Activated CD4-positive, alpha-beta memory T cell treated with anti-CD3 and anti-CD28 coated beads, Interleukin-2, amount 10 ng/mL, durations not matched to agents 7 days and 5 days (primary cell): Measurements from ENCODE around the gene OR9A2. TPM values are rescaled to one million over a fixed set of nuclear protein-coding genes. Genes with fewer than 3 reads are reported as not detected.

Experiments used
- CTCF ChIA-PET: fragments of 350-600 bp; sonication (Branson Sonifier 250); formaldehyde crosslinking; loops from one replicate; lab custom pipeline; 2021; ENCODE audit warnings: antibody characterized with exemption, inconsistent platforms; lab: Charles Lee
- POLR2A ChIA-PET: fragments of 350-600 bp; sonication (Branson Sonifier 250); formaldehyde crosslinking; loops from one replicate; lab custom pipeline; 2021; ENCODE audit warnings: antibody characterized with exemption; lab: Charles Lee
- DNase-seq: peaks from one replicate; pipeline ENCODE4 v3.0.0-alpha.2; 2020
- H3K27ac Mint-ChIP-seq: one replicate; pipeline ENCODE4 v1.8.0; 2021; ENCODE audit warnings: mild to moderate bottlenecking, mixed read lengths
- H3K27me3 Mint-ChIP-seq: one replicate; pipeline ENCODE4 v1.8.0; 2021; ENCODE audit warnings: mixed read lengths
- H3K36me3 Mint-ChIP-seq: one replicate; pipeline ENCODE4 v1.8.0; 2021; ENCODE audit warnings: low read depth, mixed read lengths
- H3K4me1 Mint-ChIP-seq: one replicate; pipeline ENCODE4 v1.8.0; 2021; ENCODE audit warnings: mixed read lengths
- H3K4me3 Mint-ChIP-seq: one replicate; pipeline ENCODE4 v1.8.0; 2021; ENCODE audit warnings: mild to moderate bottlenecking, mixed read lengths
- H3K9me3 Mint-ChIP-seq: one replicate; pipeline ENCODE4 v1.8.0; 2021; ENCODE audit warnings: mixed read lengths
- total RNA-seq, 2 experiments: library from RNA; stranded (reverse); gene quantifications; one replicate each; pipeline ENCODE4 v1.2.3, GENCODE V29; 2021

Gene OR9A2, protein sequence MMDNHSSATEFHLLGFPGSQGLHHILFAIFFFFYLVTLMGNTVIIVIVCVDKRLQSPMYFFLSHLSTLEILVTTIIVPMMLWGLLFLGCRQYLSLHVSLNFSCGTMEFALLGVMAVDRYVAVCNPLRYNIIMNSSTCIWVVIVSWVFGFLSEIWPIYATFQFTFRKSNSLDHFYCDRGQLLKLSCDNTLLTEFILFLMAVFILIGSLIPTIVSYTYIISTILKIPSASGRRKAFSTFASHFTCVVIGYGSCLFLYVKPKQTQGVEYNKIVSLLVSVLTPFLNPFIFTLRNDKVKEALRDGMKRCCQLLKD
- not detected for total RNA-seq

DNA sequence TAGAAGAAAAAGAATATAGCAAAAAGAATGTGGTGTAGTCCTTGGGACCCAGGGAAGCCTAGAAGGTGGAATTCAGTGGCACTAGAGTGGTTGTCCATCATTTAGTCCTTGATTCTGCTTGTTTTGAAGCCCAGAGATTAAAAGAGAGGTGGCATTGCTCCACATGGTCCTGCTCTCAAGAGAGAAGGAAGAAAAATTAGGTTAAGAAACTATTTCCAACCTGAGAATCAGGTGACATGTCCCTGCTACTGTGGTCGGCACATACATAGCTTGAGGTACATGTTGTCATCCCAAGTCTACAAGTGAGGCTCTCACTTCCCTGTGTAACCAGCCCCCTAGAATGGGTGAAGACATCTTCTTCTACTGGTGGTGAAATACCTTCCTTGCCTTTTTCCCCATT, at the start of gene OR9A2:
Gene OR9A2 (minus strand): TSS at position 101 of the 400 bp plus-strand sequence. CDS start 0 bp downstream, at position 101.
- H3K9me3 Mint-ChIP-seq, result no peaks in the 10 kb centered on the region
- DNase-seq, result no peak
- H3K4me3 Mint-ChIP-seq, result no peak within 1 kb of the TSS
- CTCF ChIA-PET, result no interaction called here
- H3K36me3 Mint-ChIP-seq, result no peaks in the 10 kb centered on the region
- POLR2A ChIA-PET, result no interaction called here
- H3K27ac Mint-ChIP-seq, result no peak within 1 kb of the TSS
- peaks cover 25% of the 10 kb centered on the region for H3K27me3 Mint-ChIP-seq
- peaks cover 4% of the 10 kb centered on the region for H3K4me1 Mint-ChIP-seq

DNA sequence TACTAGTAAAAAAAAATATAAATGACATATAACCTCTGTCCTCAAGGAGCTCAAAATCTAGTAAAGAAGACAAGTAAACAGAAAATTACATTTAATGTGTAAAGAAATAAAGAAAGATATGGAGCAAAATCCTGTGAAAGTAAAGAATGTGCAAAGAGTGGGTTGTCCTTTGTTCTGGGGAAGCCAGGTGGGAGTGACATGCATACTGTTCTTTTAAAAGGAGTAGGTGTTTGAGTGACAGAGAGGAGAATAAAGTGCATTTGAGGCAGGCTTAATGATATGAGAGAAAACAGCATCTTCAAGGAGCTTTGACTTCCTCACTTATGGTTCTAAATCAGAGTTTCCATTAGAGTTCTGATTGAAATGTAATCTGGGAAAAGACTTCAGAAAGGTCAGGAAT, 47.2 kb upstream of the OR9A2 start:
- no peaks in the 10 kb centered on the region for H3K36me3 Mint-ChIP-seq
- peaks cover 2% of the 10 kb centered on the region for H3K27me3 Mint-ChIP-seq
- H3K4me1 Mint-ChIP-seq, result no peaks in the 10 kb centered on the region
- H3K9me3 Mint-ChIP-seq, result no peaks in the 10 kb centered on the region
- H3K4me3 Mint-ChIP-seq, result no peak overlapping the region
- CTCF ChIA-PET, result no interaction called here
- POLR2A ChIA-PET, result no interaction called here
- DNase-seq, result no peak
- no peak overlapping the region for H3K27ac Mint-ChIP-seq

DNA sequence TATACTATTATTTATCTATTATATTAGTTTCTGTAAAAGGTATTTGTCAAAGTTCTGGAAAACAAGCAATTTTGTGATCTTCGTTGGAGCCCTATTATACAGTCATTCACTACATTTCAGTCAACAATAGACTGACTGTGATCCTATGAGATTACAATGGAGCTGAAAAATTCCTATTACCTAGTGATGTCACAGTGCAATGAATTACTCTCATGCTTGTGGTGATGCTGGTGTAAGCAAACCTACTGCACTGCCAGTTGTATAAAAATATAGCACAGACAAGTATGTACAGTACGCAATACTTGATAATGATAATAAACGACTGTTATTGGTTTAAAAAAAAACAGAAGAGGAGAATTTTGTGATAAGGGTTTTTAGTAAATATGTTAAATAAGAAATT, 46.6 kb upstream of the OR9A2 start:
- DNase-seq, result no peak
- ChIA-PET CTCF (no interaction called here), POLR2A (no interaction called here)
- H3K4me3 Mint-ChIP-seq, result no peak overlapping the region
- H3K4me1 Mint-ChIP-seq, result no peaks in the 10 kb centered on the region
- H3K36me3 Mint-ChIP-seq, result no peaks in the 10 kb centered on the region
- no peaks in the 10 kb centered on the region for H3K9me3 Mint-ChIP-seq
- no peak overlapping the region for H3K27ac Mint-ChIP-seq
- peaks cover 2% of the 10 kb centered on the region for H3K27me3 Mint-ChIP-seq

DNA sequence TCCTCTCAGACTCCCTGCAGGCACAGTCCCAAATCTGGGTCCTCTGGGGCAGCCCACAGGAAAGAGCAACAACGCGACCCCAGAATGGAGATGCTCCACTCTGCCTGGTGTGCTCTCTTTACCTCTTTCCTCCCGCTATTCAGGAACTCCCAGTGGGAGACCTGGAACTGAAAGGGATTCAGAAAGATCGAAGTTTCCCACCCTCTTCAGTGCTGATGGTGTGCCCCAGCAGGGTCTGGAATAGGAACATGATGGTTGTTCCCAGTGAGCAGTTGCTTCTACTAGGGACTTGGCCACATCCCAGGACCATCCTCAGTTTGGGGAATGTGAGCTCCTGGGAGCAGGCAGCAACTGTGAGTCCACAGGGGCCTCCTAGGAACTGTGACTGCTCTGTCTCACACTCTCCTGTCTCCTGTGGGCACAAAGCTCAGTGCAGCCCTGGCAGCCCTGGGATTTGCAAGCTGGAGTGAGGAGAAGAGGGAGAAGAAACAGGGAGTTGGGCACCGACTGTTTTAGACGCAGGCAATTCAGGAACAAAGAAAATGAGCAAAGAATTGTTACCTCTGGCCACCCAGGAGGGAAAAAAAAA, 43.1 kb upstream of the OR9A2 start:
- H3K9me3 Mint-ChIP-seq, result no peaks in the 10 kb centered on the region
- H3K27ac Mint-ChIP-seq, result no peak overlapping the region
- H3K4me1 Mint-ChIP-seq, result no peaks in the 10 kb centered on the region
- ChIA-PET POLR2A (no interaction called here), CTCF (no interaction called here)
- H3K27me3 Mint-ChIP-seq, result peaks cover 2% of the 10 kb centered on the region
- H3K4me3 Mint-ChIP-seq, result no peak overlapping the region
- H3K36me3 Mint-ChIP-seq, result no peaks in the 10 kb centered on the region
- no peak for DNase-seq

DNA sequence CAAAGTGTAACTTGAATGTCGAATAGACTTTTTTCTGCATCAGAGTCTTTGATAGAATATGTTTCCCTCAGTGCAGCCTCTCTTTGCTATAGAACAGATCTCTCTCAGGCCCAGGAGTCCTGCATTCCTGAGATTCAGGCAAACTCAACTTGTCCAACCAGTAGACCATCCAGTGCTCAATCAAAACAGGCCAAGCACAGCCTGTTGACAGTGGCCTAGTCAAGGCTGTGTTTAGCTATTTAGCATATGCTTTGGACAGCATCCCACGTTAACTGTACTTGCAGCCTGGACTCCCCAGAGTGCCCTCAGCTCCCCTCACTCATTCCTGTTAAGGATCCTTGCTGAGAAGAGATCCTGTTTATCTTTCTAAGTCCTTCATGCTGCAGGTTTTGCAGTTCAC, 41.5 kb upstream of the OR9A2 start:
- ChIA-PET POLR2A (no interaction called here), CTCF (no interaction called here)
- H3K27ac Mint-ChIP-seq, result no peak overlapping the region
- peaks cover 5% of the 10 kb centered on the region for H3K27me3 Mint-ChIP-seq
- H3K4me3 Mint-ChIP-seq, result no peak overlapping the region
- no peaks in the 10 kb centered on the region for H3K36me3 Mint-ChIP-seq
- DNase-seq, result no peak
- H3K9me3 Mint-ChIP-seq, result no peaks in the 10 kb centered on the region
- no peaks in the 10 kb centered on the region for H3K4me1 Mint-ChIP-seq

DNA sequence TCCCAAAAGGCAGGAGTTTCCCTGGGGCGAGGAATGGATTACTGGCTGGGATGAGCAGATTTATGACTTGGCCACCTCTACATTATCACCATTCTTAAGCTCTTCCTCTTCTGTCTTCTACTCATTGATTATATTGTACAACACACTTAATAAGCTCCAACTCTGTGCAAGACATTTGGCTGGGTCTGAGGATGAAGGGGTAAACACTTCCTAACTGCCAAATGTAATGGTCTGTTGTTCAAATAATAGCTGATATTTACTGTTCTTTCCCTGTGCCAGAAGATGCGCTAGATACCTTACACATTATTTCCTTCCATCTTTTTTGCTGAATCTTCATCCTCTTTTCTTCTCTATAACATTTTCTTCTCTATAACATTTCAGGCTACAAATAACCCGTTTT, 36.8 kb upstream of the OR9A2 start:
- CTCF ChIA-PET, result no interaction called here
- POLR2A ChIA-PET, result no interaction called here
- DNase-seq, result no peak
- H3K27ac Mint-ChIP-seq, result no peak overlapping the region
- no peak overlapping the region for H3K4me3 Mint-ChIP-seq
- peaks cover 3% of the 10 kb centered on the region for H3K27me3 Mint-ChIP-seq
- H3K36me3 Mint-ChIP-seq, result no peaks in the 10 kb centered on the region
- no peaks in the 10 kb centered on the region for H3K4me1 Mint-ChIP-seq
- no peaks in the 10 kb centered on the region for H3K9me3 Mint-ChIP-seq

DNA sequence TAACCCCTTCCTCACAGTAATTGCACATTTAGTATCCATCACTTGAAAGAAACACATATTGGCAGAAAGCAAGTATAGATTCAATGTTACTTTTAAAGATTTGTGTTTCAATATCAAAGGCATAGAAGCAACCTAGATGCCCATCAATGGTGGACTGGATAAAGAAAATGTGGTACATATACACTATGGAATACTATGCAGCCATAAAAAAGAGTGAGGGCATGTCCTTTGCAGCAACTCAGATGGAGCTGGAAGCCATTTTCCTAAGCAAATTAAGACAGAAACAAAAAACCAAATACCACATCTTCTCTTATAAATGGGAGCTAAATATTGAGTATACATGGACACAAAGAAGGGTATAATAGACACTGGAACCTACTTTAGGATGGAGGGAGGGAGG, 28.8 kb upstream of the OR9A2 start:
- DNase-seq, result no peak
- no peaks in the 10 kb centered on the region for H3K4me1 Mint-ChIP-seq
- H3K27ac Mint-ChIP-seq, result no peak overlapping the region
- H3K4me3 Mint-ChIP-seq, result no peak overlapping the region
- peaks cover 11% of the 10 kb centered on the region for H3K27me3 Mint-ChIP-seq
- no peaks in the 10 kb centered on the region for H3K36me3 Mint-ChIP-seq
- CTCF ChIA-PET, result no interaction called here
- POLR2A ChIA-PET, result no interaction called here
- H3K9me3 Mint-ChIP-seq, result no peaks in the 10 kb centered on the region

DNA sequence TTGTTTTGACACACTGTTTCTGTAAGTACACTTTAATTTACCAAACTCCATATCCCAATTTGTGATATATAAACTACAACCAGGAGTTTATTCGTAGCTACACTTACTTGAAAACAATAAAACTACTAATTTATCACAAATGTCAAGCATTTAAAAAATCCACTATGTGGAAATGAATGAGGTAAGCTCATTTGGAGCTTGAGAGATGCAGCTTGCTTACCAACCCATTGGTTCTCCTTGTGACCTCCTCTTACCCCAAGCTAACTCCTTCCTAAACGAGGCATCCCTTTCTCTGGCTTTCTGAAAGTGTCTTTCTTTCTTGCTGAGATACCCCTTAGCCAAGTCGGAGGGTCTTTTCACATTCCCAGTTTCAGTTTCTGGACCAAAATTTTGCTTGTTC, 27.7 kb upstream of the OR9A2 start:
- POLR2A ChIA-PET, result no interaction called here
- no peaks in the 10 kb centered on the region for H3K4me1 Mint-ChIP-seq
- CTCF ChIA-PET, result no interaction called here
- H3K9me3 Mint-ChIP-seq, result no peaks in the 10 kb centered on the region
- H3K27ac Mint-ChIP-seq, result no peak overlapping the region
- H3K4me3 Mint-ChIP-seq, result no peak overlapping the region
- no peaks in the 10 kb centered on the region for H3K36me3 Mint-ChIP-seq
- peaks cover 14% of the 10 kb centered on the region for H3K27me3 Mint-ChIP-seq
- no peak for DNase-seq

DNA sequence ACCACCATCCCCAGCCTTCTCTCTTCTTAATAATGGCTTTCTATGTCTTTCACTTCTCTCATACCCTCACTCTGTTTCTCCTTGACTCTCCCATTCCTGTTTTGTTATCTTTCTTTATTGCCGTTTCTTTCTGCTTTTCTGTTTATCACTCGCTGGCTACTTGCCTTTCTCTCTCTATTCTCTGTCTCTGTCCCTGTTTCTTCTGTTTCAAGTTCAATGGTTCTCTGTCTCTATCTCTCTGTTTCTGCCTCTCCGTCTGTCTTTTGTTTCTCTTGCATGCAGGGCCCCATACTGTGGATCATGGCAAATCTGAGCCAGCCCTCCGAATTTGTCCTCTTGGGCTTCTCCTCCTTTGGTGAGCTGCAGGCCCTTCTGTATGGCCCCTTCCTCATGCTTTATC, 25.1 kb upstream of the OR9A2 start, which contains the start of gene OR6V1:
Gene OR6V1 (plus strand): TSS at position 301 of the 400 bp plus-strand sequence. CDS start 0 bp downstream, at position 301.
- Mint-ChIP-seq H3K36me3 (no peaks in the 10 kb centered on the region), H3K9me3 (no peaks in the 10 kb centered on the region), H3K4me1 (no peaks in the 10 kb centered on the region), H3K27me3 (peaks cover 14% of the 10 kb centered on the region), H3K27ac (no peak within 1 kb of the TSS), H3K4me3 (no peak within 1 kb of the TSS)
- POLR2A ChIA-PET, result no interaction called here
- CTCF ChIA-PET, result no interaction called here
- no peak for DNase-seq

DNA sequence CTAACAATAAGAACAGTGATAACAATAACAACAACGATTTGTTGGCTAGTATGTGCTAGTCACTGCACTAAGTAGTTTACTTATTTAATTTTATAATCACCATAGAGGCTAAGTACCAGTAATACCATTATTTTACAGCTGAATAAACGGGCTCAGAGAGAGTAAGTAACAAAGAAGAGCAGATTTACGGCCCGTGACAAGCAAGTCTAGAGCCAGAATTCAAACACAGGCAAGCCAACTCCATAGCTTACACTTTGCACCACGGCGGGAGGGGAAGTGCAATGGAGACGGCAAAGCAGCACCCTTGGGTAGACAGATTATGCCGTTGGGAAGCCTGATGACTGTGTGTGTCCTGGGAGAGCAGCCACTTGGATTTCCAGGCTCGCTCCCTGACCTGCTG, 24.0 kb upstream of the OR9A2 start:
- no peak overlapping the region for H3K27ac Mint-ChIP-seq
- ChIA-PET POLR2A (no interaction called here), CTCF (no interaction called here)
- no peak for DNase-seq
- H3K4me1 Mint-ChIP-seq, result no peaks in the 10 kb centered on the region
- H3K36me3 Mint-ChIP-seq, result no peaks in the 10 kb centered on the region
- no peaks in the 10 kb centered on the region for H3K9me3 Mint-ChIP-seq
- H3K27me3 Mint-ChIP-seq, result peaks cover 14% of the 10 kb centered on the region
- H3K4me3 Mint-ChIP-seq, result no peak overlapping the region

DNA sequence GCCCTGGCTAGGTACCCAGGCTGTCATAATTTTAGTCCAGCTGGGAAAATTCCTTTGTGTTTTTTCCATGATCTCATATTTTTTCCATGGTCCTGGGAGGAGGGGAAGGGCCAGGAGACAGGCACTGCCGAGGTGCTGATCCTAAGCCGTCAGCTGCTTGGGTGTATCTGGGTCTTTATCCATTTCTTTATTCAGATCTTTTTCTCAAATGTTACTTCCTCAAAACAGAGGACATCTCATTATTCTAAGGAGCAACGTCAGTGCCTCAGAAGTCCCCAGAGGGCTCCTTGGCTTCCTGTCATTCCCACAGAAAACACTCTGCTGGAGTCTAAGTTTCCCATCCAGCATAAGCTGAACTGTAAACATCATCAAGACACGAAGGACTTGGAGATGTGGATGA, 22.4 kb upstream of the OR9A2 start:
- Mint-ChIP-seq H3K27me3 (peaks cover 16% of the 10 kb centered on the region), H3K9me3 (no peaks in the 10 kb centered on the region), H3K27ac (no peak overlapping the region), H3K4me1 (no peaks in the 10 kb centered on the region), H3K4me3 (no peak overlapping the region), H3K36me3 (no peaks in the 10 kb centered on the region)
- DNase-seq, result no peak
- CTCF ChIA-PET, result no interaction called here
- POLR2A ChIA-PET, result no interaction called here

DNA sequence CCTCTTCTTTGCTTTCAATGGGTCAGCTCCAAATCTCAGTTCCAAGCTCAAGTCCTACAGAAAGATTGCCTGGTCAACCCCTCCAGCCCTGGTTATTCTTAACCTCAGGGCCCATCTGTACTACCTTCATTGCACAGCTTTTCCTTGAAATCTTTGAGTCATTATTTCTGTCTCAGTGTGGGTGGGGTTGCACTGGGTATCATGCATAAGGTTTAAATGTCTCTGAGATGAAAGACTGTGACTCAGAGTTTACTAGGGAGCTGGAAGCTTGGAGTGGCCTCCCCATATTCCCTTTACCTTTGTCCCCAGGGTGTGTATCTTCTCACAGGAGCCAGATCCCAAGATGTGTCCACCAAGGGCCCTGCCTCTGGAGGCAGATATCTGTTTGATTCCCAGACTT, 21.9 kb upstream of the OR9A2 start:
- H3K4me1 Mint-ChIP-seq, result no peaks in the 10 kb centered on the region
- H3K9me3 Mint-ChIP-seq, result no peaks in the 10 kb centered on the region
- H3K27me3 Mint-ChIP-seq, result peaks cover 16% of the 10 kb centered on the region
- CTCF ChIA-PET, result no interaction called here
- DNase-seq, result no peak
- no peaks in the 10 kb centered on the region for H3K36me3 Mint-ChIP-seq
- H3K27ac Mint-ChIP-seq, result no peak overlapping the region
- H3K4me3 Mint-ChIP-seq, result no peak overlapping the region
- POLR2A ChIA-PET, result no interaction called here

DNA sequence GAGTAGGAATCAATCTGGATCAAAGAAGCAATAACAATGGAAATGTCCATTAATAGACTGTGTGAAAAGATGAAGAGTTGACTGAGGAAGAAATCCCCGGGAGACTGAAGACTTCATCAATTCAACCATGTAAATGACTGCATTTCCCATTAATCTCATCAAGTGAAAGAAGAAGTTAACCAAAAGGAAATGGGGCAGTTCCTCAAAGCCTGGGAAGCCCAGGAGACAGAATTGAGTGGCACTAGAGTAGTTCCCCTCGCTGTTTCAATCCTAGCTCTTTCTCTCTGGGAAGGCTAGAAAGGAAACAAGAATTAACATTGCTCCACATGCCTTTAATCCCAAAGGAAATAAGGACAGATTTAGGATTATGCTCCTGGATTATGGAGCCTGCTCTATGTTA, 20.4 kb upstream of the OR9A2 start:
- Mint-ChIP-seq H3K27me3 (peaks cover 16% of the 10 kb centered on the region), H3K4me1 (no peaks in the 10 kb centered on the region), H3K27ac (no peak overlapping the region), H3K9me3 (no peaks in the 10 kb centered on the region), H3K36me3 (no peaks in the 10 kb centered on the region), H3K4me3 (no peak overlapping the region)
- ChIA-PET POLR2A (no interaction called here), CTCF (no interaction called here)
- DNase-seq, result no peak

DNA sequence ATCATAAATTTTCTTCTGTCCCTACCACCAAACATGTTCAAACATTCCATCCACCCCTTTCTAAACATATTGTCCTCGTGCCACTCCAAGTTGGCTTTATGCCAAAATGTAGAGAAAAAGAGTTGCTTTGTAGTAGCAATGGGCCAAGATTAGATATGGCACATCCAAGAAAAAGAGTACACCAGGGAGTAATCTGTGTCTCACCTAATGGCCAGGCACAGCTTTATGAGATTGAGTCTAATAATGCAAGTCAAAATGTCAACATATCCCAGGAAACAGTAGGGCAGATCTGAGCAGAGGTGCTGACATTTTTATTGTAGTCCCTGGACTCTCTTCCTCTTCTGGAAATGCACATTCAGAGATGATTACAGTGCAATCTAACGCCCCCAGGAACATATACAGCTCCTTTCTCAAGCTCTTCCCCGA, 19.5 kb upstream of the OR9A2 start:
- Mint-ChIP-seq H3K4me1 (no peaks in the 10 kb centered on the region), H3K4me3 (no peak overlapping the region), H3K27ac (no peak overlapping the region), H3K36me3 (no peaks in the 10 kb centered on the region), H3K9me3 (no peaks in the 10 kb centered on the region), H3K27me3 (peaks cover 16% of the 10 kb centered on the region)
- CTCF ChIA-PET, result no interaction called here
- POLR2A ChIA-PET, result no interaction called here
- DNase-seq, result no peak
